Body of pancreas (tissue), 4 donors: ENCODE measurements around the gene CETP. TPM values are rescaled to one million over a fixed set of nuclear protein-coding genes. Genes with fewer than 3 reads are reported as not detected.

Source experiments
- ATAC-seq: fragments of 150-250 bp; one replicate; pipeline ENCODE4 v1.9.1; 2016
- DNase-seq, 4 donors: peaks; one replicate each; pipeline ENCODE4 v3.0.0-alpha.2; 2019
- H3K27ac ChIP-seq, 4 donors: fragments of 200-600 bp; sonication (generic); 1 replicate in 3 of 4; 2 replicates in 1 of 4; pipeline versions ENCODE4 v1.5.1 to v1.6.1; 2016 to 2019; ENCODE audit warnings: mild to moderate bottlenecking in 1 of 4, mixed read lengths in 1 of 4, moderate library complexity in 1 of 4
- H3K27me3 ChIP-seq, 2 donors: fragments of 200-600 bp; sonication (generic); one replicate each; pipeline ENCODE4 v1.6.0; 2016; ENCODE audit warnings: mild to moderate bottlenecking in 1 of 2
- H3K36me3 ChIP-seq, 2 donors: fragments of 200-600 bp; sonication (generic); replicated peaks in 1 of 2; 2 replicates each; pipeline ENCODE4 v1.5.1; 2016; ENCODE audit warnings: low read depth in 2 of 2; ENCODE audit not compliant: insufficient read depth in 1 of 2
- H3K4me1 ChIP-seq: fragments of 200-600 bp; sonication (generic); one replicate; pipeline ENCODE4 v1.6.0; 2016
- H3K4me3 ChIP-seq, 2 donors: fragments of 200-600 bp; sonication (generic); 1 replicate in 1 of 2; 2 replicates in 1 of 2; pipeline ENCODE4 v1.5.1; 2016 to 2019
- H3K9me3 ChIP-seq, 3 donors: fragments of 200-600 bp; sonication (generic); 1 replicate in 2 of 3; 2 replicates in 1 of 3; pipeline ENCODE4 v1.5.1; 2016
- POLR2A ChIP-seq, 3 donors: fragments of 450-650 bp; IDR thresholded peaks; one replicate each; pipeline ENCODE4 v1.6.1; 2016; ENCODE audit warnings: antibody characterized with exemption in 3 of 3, mild to moderate bottlenecking in 2 of 3
- WGBS, 2 donors: methylation state at CpG; one replicate each; pipeline ENCODE4 v1.1.5; 2017; 5-methylcytosine and 5-hydroxymethylcytosine counted together
- intact Hi-C: fragments of 100-400 bp; cut with DNase I; formaldehyde crosslinking; loops from one replicate; pipeline ENCODE4 v1.15.1; 2023
- total RNA-seq, 2 donors: library from RNA; depleted of rRNA; stranded (reverse); fragments of >200 nt; gene quantifications; one replicate each; pipeline ENCODE4 v1.1.0, GENCODE V29; 2016
- TF ChIP-seq, protein P1 (sequence below), 7 experiments: fragments of 450-650 bp in 4 of 7; fragments of 200-600 bp in 3 of 7; sonication (generic) in 3 of 7; IDR thresholded peaks; one replicate each; pipeline ENCODE4 v1.5.1; 2016 to 2019; ENCODE audit warnings: antibody characterized with exemption in 7 of 7

Gene CETP, protein sequence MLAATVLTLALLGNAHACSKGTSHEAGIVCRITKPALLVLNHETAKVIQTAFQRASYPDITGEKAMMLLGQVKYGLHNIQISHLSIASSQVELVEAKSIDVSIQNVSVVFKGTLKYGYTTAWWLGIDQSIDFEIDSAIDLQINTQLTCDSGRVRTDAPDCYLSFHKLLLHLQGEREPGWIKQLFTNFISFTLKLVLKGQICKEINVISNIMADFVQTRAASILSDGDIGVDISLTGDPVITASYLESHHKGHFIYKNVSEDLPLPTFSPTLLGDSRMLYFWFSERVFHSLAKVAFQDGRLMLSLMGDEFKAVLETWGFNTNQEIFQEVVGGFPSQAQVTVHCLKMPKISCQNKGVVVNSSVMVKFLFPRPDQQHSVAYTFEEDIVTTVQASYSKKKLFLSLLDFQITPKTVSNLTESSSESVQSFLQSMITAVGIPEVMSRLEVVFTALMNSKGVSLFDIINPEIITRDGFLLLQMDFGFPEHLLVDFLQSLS
- under 1 TPM in 1 of 2 donors, not detected in 1; 0.66 TPM for total RNA-seq

DNA sequence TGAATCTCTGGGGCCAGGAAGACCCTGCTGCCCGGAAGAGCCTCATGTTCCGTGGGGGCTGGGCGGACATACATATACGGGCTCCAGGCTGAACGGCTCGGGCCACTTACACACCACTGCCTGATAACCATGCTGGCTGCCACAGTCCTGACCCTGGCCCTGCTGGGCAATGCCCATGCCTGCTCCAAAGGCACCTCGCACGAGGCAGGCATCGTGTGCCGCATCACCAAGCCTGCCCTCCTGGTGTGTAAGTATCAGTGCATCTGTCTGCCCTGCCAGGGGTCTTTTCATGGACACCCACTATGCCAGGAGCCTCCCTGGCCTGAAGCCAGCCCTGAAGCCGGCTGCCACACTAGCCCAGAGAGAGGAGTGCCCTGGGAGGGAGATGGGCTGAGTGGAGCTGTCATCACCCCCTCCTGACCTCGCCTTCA lies at the start of gene CETP:
TSS of gene CETP (plus strand) at position 100 of the 431 bp plus-strand sequence. CDS start at position 130, 30 bp downstream.
- 77 to 84% methylated on average over 9 to 12 of the region's 12 CpGs for WGBS, 2 donors
- intact Hi-C loops, result loop anchor here (5.0 kb wide), 1 partner anchor 95 kb away; the partner anchor contains the start of gene SLC12A3
- DNase-seq (no peak), ATAC-seq (no peak)
- Histone ChIP-seq H3K9me3 (no peaks in the 10 kb centered on the region), H3K4me1 (peaks cover 8% of the 10 kb centered on the region), H3K27me3 (no peaks in the 10 kb centered on the region), H3K4me3 (no peak within 1 kb of the TSS), H3K27ac (no peak within 1 kb of the TSS), H3K36me3 (no peaks in the 10 kb centered on the region)
- TF ChIP-seq, protein P1, sequence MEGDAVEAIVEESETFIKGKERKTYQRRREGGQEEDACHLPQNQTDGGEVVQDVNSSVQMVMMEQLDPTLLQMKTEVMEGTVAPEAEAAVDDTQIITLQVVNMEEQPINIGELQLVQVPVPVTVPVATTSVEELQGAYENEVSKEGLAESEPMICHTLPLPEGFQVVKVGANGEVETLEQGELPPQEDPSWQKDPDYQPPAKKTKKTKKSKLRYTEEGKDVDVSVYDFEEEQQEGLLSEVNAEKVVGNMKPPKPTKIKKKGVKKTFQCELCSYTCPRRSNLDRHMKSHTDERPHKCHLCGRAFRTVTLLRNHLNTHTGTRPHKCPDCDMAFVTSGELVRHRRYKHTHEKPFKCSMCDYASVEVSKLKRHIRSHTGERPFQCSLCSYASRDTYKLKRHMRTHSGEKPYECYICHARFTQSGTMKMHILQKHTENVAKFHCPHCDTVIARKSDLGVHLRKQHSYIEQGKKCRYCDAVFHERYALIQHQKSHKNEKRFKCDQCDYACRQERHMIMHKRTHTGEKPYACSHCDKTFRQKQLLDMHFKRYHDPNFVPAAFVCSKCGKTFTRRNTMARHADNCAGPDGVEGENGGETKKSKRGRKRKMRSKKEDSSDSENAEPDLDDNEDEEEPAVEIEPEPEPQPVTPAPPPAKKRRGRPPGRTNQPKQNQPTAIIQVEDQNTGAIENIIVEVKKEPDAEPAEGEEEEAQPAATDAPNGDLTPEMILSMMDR (IDR thresholded peaks at IDR 0.05), result no peak
- TF ChIP-seq POLR2A (IDR thresholded peaks at IDR 0.05), result no peak

DNA sequence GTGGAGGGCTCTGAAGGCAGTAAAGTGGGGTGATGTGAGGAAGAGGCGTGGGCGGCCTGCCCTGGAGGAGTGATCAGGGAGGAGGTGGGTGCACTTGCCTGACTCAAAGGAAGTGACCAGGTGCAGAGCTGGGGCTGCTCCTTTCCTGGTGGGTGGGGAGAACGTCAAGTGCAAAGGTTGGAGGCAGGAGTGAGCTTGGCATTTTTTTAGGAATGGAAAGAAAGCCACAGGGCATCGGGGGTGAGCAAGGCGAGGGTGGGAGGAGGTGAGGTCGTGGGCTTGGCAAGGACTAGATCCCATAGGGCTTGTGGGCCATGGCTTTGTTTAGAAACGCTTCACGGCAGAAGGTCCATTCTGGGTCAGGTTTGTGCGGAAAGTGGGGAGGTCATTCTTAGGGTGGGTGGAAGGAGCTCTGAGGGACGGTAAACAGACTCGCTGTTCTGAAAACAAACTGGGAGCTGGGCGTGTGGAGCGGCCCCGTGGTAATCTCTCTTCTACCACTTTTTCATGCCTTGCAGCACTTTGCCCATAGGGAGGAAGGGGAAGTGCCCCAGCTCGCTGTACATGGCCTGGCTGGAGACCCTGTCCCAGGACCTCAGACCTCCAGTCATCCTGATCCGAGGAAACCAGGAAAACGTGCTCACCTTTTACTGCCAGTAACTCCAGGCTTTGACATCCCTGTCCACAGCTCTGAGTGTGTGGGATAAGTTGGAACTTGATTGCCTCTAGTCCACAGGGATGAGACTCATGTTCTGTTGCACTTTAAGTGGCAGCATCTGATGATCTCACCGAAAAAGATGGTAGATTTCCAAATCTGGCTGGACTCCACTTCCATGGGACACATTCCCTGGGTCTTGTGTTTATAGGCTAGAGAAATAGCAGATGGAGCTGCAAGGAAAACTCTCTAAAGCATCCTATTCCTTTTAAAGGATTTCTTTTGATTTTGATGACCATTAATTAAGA lies 48.7 kb upstream of the CETP start:
- H3K36me3 ChIP-seq, result no peaks in the 10 kb centered on the region
- ATAC-seq (no peak), DNase-seq (no peak)
- no peak for TF ChIP-seq POLR2A (IDR thresholded peaks at IDR 0.05)
- TF ChIP-seq, protein P1 (IDR thresholded peaks at IDR 0.05), result no peak
- no peak overlapping the region for H3K27ac ChIP-seq
- 80 to 83% methylated on average over 16 to 17 of the region's 18 CpGs for WGBS, 2 donors
- intact Hi-C loops, result no loop called here
- no peaks in the 10 kb centered on the region for H3K9me3 ChIP-seq
- peaks cover 61% of the 10 kb centered on the region for H3K4me1 ChIP-seq
- H3K27me3 ChIP-seq, result no peaks in the 10 kb centered on the region
- H3K4me3 ChIP-seq, result no peak overlapping the region

DNA sequence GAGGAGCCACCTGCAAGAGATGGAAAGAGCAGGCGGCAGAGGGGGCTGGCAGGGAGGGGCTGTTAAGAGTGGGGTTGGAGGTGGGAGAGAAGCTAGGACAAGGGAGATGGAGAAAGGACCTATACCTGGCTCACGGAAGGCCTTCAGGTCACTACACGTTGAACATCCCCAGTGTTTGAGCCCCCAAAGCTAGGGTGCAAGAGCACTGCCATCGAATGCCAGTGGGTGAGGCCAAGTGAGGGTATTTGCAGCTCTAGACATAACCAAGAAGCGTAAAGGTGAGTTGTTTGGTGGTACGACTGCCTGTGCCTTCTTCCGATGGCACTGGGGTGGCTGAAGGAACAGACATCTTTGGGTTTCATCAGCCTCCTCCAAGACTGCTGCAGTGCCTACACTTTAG lies 46.9 kb upstream of the CETP start:
- Histone ChIP-seq H3K4me1 (peaks cover 51% of the 10 kb centered on the region), H3K9me3 (no peaks in the 10 kb centered on the region), H3K27me3 (no peaks in the 10 kb centered on the region), H3K36me3 (no peaks in the 10 kb centered on the region), H3K4me3 (no peak overlapping the region), H3K27ac (no peak overlapping the region)
- intact Hi-C loops, result no loop called here
- WGBS, 2 donors, result 80 to 91% methylated on average over 7 of the region's 7 CpGs
- DNase-seq, result no peak
- ATAC-seq, result no peak
- TF ChIP-seq, protein P1 (IDR thresholded peaks at IDR 0.05), result no peak
- no peak for TF ChIP-seq POLR2A (IDR thresholded peaks at IDR 0.05)

DNA sequence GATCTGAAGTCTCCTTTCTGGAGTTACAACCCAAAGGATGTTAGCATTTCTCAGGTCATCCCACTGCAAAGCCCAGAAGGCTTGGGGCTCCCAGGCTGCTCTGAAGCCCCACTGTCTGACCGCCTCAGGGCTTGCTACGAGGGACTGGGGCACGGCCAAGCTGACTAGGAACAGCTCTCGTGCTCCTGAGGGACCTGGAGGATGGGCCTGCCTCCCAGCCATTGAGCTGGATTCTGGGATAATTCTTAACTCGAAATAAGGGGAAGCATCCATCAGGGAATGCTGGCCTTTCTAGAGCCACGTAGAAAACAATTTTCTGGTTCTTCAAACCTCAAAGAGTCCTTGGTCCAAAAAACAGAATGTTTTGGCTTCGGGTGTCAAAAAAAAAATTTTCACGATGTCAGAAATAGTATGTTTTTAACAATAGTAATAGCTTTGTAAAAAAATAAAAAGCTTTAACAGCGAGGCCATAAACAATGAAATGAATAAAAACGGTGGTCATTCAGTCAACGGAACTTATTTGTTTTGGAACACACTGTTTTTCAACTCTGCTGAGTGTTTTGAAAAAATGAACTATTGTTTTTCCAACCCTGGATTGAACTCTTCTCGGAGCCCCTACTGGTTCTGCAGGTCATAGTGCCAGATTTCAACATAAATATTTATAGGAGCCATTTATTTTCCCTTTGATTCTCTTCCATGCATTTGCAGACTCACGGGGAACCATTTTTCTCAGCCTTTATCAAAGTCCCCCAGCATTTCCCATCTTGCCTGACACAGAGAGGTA lies 46.2 kb upstream of the CETP start:
- Histone ChIP-seq H3K36me3 (no peaks in the 10 kb centered on the region), H3K27ac (peak overlapping the region; percentile 78 to 88 (median 84)), H3K27me3 (no peaks in the 10 kb centered on the region), H3K4me3 (no peak overlapping the region), H3K4me1 (peaks cover 56% of the 10 kb centered on the region), H3K9me3 (no peaks in the 10 kb centered on the region)
- TF ChIP-seq POLR2A (IDR thresholded peaks at IDR 0.05), result no peak
- TF ChIP-seq, protein P1 (IDR thresholded peaks at IDR 0.05), result no peak
- ATAC-seq, result no peak
- intact Hi-C loops, result no loop called here
- WGBS, 2 donors, result 34 to 50% methylated on average over 10 to 13 of the region's 13 CpGs
- DNase-seq, result no peak
